GM12873 (cell line): ENCODE data around the gene RXRA.

Experiments
- CTCF ChIP-seq: IDR thresholded peaks from 2 replicates; pipeline ENCODE4 v1.5.1; 2012; ENCODE audit warnings: low read depth, mild to moderate bottlenecking, moderate library complexity, low read length, control low read depth; ENCODE audit not compliant: insufficient read depth; ENCODE audit errors: missing control alignments

RXRA gene

GRCh38 chr9:134284741-134285140 lies 41.5 kb upstream of the RXRA start:
- no peak for TF ChIP-seq CTCF

GRCh38 chr9:134285215-134285845 lies 40.9 kb upstream of the RXRA start:
- no peak for TF ChIP-seq CTCF

- TF ChIP-seq CTCF: no peak
These were observed 39.6 kb upstream of the RXRA start for GRCh38 chr9:134286471-134287245.

- no peak for TF ChIP-seq CTCF
These were observed 38.4 kb upstream of the RXRA start for GRCh38 chr9:134287591-134288491.

- no peak for TF ChIP-seq CTCF
These were observed 37.5 kb upstream of the RXRA start for GRCh38 chr9:134288746-134289145.

GRCh38 chr9:134289241-134289875 lies 36.9 kb upstream of the RXRA start:
- no peak for TF ChIP-seq CTCF
